ENCODE results near the gene CYP1B1. TPM values are rescaled to one million over a fixed set of nuclear protein-coding genes. Genes with fewer than 3 reads are reported as not detected.

Gene CYP1B1
- total RNA-seq, 1 donor from 2014 or later, result 69.4 TPM

DNA sequence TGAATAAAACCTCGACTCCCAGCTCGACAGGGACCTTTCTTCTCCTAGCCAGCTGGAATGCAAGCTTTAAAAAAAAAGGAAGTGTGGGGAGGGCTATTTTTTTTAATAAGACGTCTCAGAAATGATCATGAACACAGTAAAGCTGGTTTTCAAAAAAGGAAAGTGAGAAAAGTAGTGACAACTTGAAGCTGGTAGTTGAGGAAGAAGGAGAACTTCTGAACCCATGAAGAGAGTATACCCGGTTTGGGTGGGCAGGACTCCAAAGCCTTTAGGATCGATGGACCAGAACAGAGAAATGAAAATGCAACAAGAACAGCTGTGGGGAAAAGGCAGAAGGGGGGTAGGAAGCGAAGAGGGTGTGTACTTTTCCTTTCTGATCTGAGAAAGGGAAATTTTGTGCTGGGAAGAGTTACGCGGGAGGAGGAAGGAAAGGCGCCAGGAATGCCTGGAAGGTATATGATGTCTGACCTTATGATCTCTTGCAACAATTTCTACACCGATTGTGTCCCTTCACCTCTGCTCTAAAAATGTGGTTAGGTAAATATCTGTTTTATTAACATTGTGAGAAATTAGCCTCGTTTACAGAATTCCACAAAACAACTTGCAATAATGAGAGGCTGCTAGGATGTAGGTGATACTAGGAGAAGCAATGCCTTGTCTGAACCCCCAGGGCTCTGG lies 22.6 kb upstream of the CYP1B1 start:
- TF ChIP-seq, protein P1, sequence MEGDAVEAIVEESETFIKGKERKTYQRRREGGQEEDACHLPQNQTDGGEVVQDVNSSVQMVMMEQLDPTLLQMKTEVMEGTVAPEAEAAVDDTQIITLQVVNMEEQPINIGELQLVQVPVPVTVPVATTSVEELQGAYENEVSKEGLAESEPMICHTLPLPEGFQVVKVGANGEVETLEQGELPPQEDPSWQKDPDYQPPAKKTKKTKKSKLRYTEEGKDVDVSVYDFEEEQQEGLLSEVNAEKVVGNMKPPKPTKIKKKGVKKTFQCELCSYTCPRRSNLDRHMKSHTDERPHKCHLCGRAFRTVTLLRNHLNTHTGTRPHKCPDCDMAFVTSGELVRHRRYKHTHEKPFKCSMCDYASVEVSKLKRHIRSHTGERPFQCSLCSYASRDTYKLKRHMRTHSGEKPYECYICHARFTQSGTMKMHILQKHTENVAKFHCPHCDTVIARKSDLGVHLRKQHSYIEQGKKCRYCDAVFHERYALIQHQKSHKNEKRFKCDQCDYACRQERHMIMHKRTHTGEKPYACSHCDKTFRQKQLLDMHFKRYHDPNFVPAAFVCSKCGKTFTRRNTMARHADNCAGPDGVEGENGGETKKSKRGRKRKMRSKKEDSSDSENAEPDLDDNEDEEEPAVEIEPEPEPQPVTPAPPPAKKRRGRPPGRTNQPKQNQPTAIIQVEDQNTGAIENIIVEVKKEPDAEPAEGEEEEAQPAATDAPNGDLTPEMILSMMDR (IDR thresholded peaks at IDR 0.05), result no peak
- intact Hi-C loops (cut with DNase I), result no loop called here
- H3K4me3 ChIP-seq, result peak overlapping the region; percentile 37
- H3K27ac ChIP-seq, result peak overlapping the region; percentile 70
- H3K9me3 ChIP-seq, result no peaks in the 10 kb centered on the region
- peak; percentile 48 for ATAC-seq
- no peak for DNase-seq
- H3K4me1 ChIP-seq, result peaks cover 44% of the 10 kb centered on the region
- no peaks in the 10 kb centered on the region for H3K27me3 ChIP-seq
- no peaks in the 10 kb centered on the region for H3K36me3 ChIP-seq

DNA sequence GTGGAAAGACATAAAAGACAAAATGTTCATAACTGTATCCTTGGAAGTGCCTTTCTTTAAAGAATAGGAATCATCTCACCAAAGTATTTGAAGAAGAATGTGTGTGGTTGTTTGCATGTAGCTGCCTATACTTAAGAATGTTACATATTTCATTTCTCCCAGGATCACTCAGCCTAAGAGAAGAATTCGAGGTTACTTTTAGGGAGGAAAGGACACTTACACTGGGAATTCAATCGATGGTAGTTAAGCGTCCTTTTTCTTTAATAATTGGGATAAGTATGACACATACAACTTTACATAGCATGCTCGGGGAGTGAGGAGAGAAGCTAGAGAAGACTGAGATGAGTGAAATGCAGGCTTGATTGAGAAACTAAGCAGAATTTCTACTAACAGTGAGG lies 22.0 kb upstream of the CYP1B1 start:
- DNase-seq (no peak), ATAC-seq (no peak)
- Histone ChIP-seq H3K36me3 (no peaks in the 10 kb centered on the region), H3K27me3 (no peaks in the 10 kb centered on the region), H3K4me1 (peaks cover 44% of the 10 kb centered on the region), H3K4me3 (peak overlapping the region; percentile 37), H3K9me3 (no peaks in the 10 kb centered on the region), H3K27ac (peak overlapping the region; percentile 70)
- TF ChIP-seq, protein P1 (IDR thresholded peaks at IDR 0.05), result no peak
- intact Hi-C loops (cut with DNase I), result no loop called here

DNA sequence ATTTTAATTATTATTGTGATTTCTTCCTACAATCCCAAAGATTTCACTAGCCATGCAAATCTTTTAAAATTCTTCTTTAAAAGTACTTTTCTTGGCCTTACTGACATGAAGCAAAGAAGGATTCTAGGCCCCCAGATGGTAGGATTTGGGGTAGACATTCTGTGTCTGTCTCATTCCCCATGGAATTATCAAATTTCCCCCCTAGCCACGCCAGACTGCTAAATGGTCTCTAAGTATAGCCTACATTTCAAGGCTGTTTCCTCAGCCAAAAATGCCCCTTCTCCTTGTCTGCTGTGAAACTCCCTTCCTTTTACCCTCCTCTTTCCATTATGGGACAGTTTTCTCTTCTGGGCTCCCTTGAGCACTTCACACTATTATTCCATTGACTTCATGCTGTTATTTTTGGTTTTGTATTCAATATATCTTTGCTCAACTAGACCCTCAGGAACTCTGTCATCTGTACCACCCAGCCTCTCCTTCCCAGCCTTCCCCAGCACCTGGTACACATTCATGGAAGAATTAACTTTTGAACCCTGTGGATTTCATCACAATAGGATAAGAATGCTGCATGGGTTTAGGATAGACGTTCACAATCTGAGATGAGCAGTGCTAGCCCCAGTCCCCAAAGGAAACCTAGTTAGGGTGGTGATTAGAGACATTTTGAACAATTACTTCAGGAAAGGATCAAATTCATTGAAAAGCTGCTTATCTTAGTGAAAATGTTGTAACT lies 21.5 kb upstream of the CYP1B1 start:
- intact Hi-C loops (cut with DNase I), result no loop called here

DNA sequence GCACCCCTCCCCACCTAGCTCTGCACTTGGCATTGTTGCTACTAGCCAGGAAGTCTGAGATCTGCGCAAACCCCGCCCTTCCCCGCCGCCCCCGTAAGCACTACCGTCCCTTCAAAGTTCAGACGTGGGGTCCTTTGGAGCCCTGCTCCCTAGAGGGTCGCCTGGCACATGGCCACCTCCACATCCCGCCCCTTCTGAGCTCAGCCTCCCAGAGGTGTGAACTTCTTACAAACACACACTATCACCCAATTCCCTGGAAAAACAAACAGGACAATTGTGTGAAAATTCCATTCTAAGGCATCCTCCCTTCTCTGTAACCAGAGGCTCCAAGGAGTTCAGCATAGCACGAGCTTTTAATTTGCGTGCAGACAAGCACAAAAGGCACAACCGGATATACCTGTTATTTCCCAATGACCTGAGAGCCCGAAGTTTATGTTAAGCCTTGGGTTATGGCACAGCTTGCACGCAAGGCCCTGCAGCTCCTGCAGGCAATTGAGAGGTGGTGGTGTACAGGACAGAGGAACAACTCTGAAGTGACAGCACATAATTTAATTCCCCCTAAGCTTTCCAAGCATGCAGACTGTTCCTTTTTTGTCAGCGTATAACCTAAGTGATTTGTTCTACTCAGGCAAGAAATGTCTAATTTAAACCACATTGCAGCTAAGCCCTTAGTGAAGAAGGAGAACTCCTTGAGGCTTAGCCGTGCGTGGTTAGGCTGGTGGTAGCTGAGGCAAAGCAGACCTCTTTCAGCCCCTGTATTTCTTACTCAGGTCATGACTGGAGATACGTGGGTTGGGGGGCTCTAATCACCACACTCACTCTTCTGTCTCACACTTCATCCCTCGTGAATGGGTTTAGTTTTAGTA lies 20.3 kb upstream of the CYP1B1 start:
- H3K27ac ChIP-seq, result peak overlapping the region; percentile 40
- intact Hi-C loops (cut with DNase I), result no loop called here
- ATAC-seq (peak; percentile 59), DNase-seq (no peak)
- H3K4me1 ChIP-seq, result peaks cover 58% of the 10 kb centered on the region
- no peaks in the 10 kb centered on the region for H3K36me3 ChIP-seq
- H3K9me3 ChIP-seq, result no peaks in the 10 kb centered on the region
- TF ChIP-seq, protein P1 (IDR thresholded peaks at IDR 0.05), result no peak
- H3K27me3 ChIP-seq, result no peaks in the 10 kb centered on the region
- no peak overlapping the region for H3K4me3 ChIP-seq

More for the DNA sequence above, 21.5 kb upstream of the CYP1B1 start:
- Histone ChIP-seq H3K27me3 (no peaks in the 10 kb centered on the region), H3K4me1 (peaks cover 48% of the 10 kb centered on the region), H3K27ac (peak overlapping the region; percentile 70), H3K36me3 (no peaks in the 10 kb centered on the region), H3K4me3 (no peak overlapping the region), H3K9me3 (no peaks in the 10 kb centered on the region)
- no peak for ATAC-seq
- no peak for DNase-seq
- TF ChIP-seq, protein P1 (IDR thresholded peaks at IDR 0.05), result no peak

DNA sequence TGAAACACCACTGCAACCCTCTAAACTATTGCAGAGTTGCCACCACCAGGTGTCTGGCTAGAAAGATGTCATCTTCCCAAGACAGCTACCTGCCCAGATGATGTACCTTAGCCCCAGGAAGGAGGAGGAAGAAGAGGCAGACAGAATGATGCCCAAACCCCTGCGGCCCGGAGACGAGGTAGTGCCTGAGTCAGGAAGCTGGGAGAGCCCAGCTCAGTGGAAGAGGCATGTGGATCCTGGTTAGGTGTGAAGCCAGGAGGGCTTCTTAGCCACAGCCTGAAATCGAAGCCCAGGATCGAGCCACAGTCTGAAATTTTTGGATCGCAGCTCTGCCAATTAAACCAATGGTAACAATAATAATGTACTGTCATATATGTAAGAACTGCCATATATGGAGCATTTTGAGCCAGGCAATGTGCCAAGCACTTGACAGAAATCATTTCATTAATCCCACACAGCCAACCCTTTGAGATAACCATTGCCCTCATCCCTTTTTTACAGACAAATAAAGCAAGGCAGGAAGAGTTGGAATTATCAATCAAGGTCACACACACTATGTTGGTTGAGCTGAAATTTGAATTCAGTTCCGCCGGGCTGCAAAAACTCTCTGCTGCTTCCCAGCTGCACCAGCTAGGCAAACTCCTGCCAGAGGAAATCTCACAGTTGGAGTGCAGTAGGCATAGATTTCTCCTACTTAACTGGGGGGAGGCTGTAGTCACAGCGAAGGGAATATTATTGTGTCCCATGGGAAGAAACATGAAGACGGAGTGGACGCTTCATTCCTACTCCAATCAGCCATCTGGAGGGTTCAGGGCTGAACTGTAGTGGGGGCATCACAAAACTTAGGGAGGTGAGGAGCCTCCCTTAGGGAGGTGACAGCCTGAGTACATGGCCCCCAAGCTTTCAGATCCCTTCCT lies 19.4 kb upstream of the CYP1B1 start:
- TF ChIP-seq, protein P1 (IDR thresholded peaks at IDR 0.05), result no peak
- H3K9me3 ChIP-seq, result no peaks in the 10 kb centered on the region
- DNase-seq (no peak), ATAC-seq (no peak)
- H3K4me1 ChIP-seq, result peaks cover 58% of the 10 kb centered on the region
- intact Hi-C loops (cut with DNase I), result no loop called here
- peak overlapping the region; percentile 40 for H3K27ac ChIP-seq
- no peak overlapping the region for H3K4me3 ChIP-seq
- H3K27me3 ChIP-seq, result no peaks in the 10 kb centered on the region
- no peaks in the 10 kb centered on the region for H3K36me3 ChIP-seq

All from upper lobe of right lung (tissue), 1 donor.